ENCODE measurements around the gene CHST15. TPM values are rescaled to one million over a fixed set of nuclear protein-coding genes. Genes with fewer than 3 reads are reported as not detected.

CHST15 gene
- total and polyA plus RNA-seq, 2 of the 4 experiments (the other 2 are of a cell fraction), result 0.14 to 0.18 TPM

DNA sequence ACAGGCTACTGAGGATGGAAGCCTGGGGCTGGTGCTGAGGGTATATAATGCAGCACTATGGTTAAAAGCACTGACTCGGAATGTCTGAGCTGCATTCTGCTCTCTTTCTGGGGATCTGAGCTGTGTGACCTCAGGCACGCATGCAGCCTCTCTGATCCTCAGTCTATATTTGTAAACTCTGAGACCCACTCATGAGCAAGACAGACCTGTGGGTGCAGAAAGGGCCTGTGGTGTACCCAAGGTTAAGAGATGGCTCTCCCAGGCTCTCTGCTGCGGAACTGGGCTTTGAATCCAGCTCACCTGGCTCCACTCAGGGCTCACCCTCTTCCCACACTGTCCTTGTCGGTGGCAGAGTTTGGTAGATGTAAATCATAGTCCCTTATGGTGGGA is 89.9 kb downstream of the CHST15 start:
- Histone ChIP-seq H3K4ac (ENCODE audit: low read depth, low read length) (no peak overlapping the region), H3K9ac (ENCODE audit: low read depth, low read length) (no peak overlapping the region), H3K4me2 (ENCODE audit: low read depth, low read length) (no peak overlapping the region), H4K5ac (ENCODE audit: low read depth, low read length) (no peak overlapping the region), H3K36me3 (ENCODE audit: control insufficient read depth, insufficient read depth, low read length) (no peaks in the 10 kb centered on the region), H3K27ac (ENCODE audit: insufficient read depth, low read length) (no peak overlapping the region), H2AK5ac (ENCODE audit: low read depth, low read length) (no peak overlapping the region), H2BK15ac (ENCODE audit: low read depth, low read length) (no peak overlapping the region), H4K20me1 (ENCODE audit: insufficient read depth, low read length) (no peaks in the 10 kb centered on the region), H3K9me3 (ENCODE audit: control insufficient read depth, insufficient read depth, low read length) (no peaks in the 10 kb centered on the region), H2AK9ac (replicated peaks; ENCODE audit: low read depth, low read length, poor library complexity) (no peak overlapping the region), H3K23ac (ENCODE audit: low read depth, low read length) (no peak overlapping the region), H2BK20ac (ENCODE audit: low read depth, low read length) (no peak overlapping the region), H3K14ac (replicated peaks; ENCODE audit: low read depth, low read length) (no peak overlapping the region), H3K18ac (ENCODE audit: low read depth, low read length) (no peak overlapping the region), H3K4me3 (ENCODE audit: insufficient read depth, low read depth, low read length) (no peak overlapping the region), H3K27me3 (ENCODE audit: control insufficient read depth, insufficient read depth, low read length) (no peaks in the 10 kb centered on the region), H4K8ac (ENCODE audit: low read depth in 2 of 2, low read length in 2 of 2) (no peak overlapping the region), H2BK5ac (ENCODE audit: low read depth, low read length, poor library complexity, severe bottlenecking) (no peak overlapping the region), H2BK120ac (ENCODE audit: low read depth, low read length) (no peak overlapping the region), H3K56ac (ENCODE audit: extremely low read depth, insufficient read depth, low read length) (no peak overlapping the region), H2AFZ (replicated peaks; ENCODE audit: low read length, poor library complexity) (no peak overlapping the region), H3K4me1 (ENCODE audit: control insufficient read depth, insufficient read depth, low read length) (no peaks in the 10 kb centered on the region), H4K91ac (ENCODE audit: insufficient read depth, low read depth, low read length) (no peak overlapping the region), H3K79me1 (ENCODE audit: low read depth in 1 of 2, low read length in 2 of 2) (no peaks in the 10 kb centered on the region), H3K9me1 (ENCODE audit: insufficient read depth, low read length) (no peaks in the 10 kb centered on the region)
- ChIA-PET POLR2A (ENCODE audit: unreplicated experiment) (no interaction called here), CTCF (no interaction called here)
- BruUV-seq (replicated peaks), result no TSS peak
- TF ChIP-seq NFE2L2 (IDR thresholded peaks at IDR 0.05; ENCODE audit: low read depth, low read length), result no peak
- TF ChIP-seq POLR2A (IDR thresholded peaks at IDR 0.05; ENCODE audit: low read depth, low read length), result no peak
- TF ChIP-seq CEBPB (IDR thresholded peaks at IDR 0.05; ENCODE audit: low read depth, low read length), result no peak
- no peak for TF ChIP-seq RFX5 (IDR thresholded peaks at IDR 0.05; ENCODE audit: low read depth, low read length)
- TF ChIP-seq, protein P1, sequence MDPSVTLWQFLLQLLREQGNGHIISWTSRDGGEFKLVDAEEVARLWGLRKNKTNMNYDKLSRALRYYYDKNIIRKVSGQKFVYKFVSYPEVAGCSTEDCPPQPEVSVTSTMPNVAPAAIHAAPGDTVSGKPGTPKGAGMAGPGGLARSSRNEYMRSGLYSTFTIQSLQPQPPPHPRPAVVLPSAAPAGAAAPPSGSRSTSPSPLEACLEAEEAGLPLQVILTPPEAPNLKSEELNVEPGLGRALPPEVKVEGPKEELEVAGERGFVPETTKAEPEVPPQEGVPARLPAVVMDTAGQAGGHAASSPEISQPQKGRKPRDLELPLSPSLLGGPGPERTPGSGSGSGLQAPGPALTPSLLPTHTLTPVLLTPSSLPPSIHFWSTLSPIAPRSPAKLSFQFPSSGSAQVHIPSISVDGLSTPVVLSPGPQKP (IDR thresholded peaks at IDR 0.05; ENCODE audit: borderline replicate concordance, low read depth, low read length), result no peak
- no peak for TF ChIP-seq MXI1 (IDR thresholded peaks at IDR 0.05; ENCODE audit: borderline replicate concordance, low read depth, low read length)
- no peak for TF ChIP-seq BHLHE40 (IDR thresholded peaks at IDR 0.05; ENCODE audit: low read depth, low read length)
- no peak for TF ChIP-seq CHD1 (IDR thresholded peaks at IDR 0.05; ENCODE audit: low read depth, low read length)
- TF ChIP-seq, protein P2, sequence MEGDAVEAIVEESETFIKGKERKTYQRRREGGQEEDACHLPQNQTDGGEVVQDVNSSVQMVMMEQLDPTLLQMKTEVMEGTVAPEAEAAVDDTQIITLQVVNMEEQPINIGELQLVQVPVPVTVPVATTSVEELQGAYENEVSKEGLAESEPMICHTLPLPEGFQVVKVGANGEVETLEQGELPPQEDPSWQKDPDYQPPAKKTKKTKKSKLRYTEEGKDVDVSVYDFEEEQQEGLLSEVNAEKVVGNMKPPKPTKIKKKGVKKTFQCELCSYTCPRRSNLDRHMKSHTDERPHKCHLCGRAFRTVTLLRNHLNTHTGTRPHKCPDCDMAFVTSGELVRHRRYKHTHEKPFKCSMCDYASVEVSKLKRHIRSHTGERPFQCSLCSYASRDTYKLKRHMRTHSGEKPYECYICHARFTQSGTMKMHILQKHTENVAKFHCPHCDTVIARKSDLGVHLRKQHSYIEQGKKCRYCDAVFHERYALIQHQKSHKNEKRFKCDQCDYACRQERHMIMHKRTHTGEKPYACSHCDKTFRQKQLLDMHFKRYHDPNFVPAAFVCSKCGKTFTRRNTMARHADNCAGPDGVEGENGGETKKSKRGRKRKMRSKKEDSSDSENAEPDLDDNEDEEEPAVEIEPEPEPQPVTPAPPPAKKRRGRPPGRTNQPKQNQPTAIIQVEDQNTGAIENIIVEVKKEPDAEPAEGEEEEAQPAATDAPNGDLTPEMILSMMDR (conservative IDR thresholded peaks at IDR 0.05; ENCODE audit: low read depth, low read length), result no peak
- TF ChIP-seq, protein P3, sequence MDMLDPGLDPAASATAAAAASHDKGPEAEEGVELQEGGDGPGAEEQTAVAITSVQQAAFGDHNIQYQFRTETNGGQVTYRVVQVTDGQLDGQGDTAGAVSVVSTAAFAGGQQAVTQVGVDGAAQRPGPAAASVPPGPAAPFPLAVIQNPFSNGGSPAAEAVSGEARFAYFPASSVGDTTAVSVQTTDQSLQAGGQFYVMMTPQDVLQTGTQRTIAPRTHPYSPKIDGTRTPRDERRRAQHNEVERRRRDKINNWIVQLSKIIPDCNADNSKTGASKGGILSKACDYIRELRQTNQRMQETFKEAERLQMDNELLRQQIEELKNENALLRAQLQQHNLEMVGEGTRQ (IDR thresholded peaks at IDR 0.05; ENCODE audit: low read depth, low read length), result no peak
- no peak for TF ChIP-seq RCOR1 (IDR thresholded peaks at IDR 0.05; ENCODE audit: insufficient replicate concordance, low read length)
- TF ChIP-seq MAZ (IDR thresholded peaks at IDR 0.05; ENCODE audit: borderline replicate concordance, low read depth, low read length), result no peak
- TF ChIP-seq FOS (IDR thresholded peaks at IDR 0.05; ENCODE audit: low read depth, low read length), result no peak
- no peak for TF ChIP-seq MAFK (IDR thresholded peaks at IDR 0.05; ENCODE audit: low read depth, low read length)
- no peak for TF ChIP-seq RAD21 (IDR thresholded peaks at IDR 0.05; ENCODE audit: low read length)
- no peak for TF ChIP-seq SMC3 (IDR thresholded peaks at IDR 0.05; ENCODE audit: low read depth, low read length)
- in situ Hi-C loops (cut with MboI; ENCODE audit: low sequenced_read_pairs), result no loop called here
- no peak for ATAC-seq (ENCODE audit: low read depth)
- dilution Hi-C loops (cut with HindIII; ENCODE audit: low sequenced_read_pairs, unreplicated experiment), result no loop called here
- intact Hi-C loops (cut with micrococcal nuclease), result no loop called here
- WGBS, 2 experiments (ENCODE audit: extremely low coverage in 2 of 2, insufficient read length in 1 of 2), result no CpG with 5 or more reads among the region's 4 CpGs
- DNase-seq, result no peak

Data from IMR-90 (cell line).